C4-2B (cell line): Measurements from ENCODE around the gene XPR1.

ENCODE experiments used
- H3K27ac ChIP-seq: fragments of 450-650 bp; 2 replicates; pipeline ENCODE4 v1.5.1; 2017
- CTCF ChIP-seq: fragments of 450-650 bp; conservative IDR thresholded peaks from 2 replicates; pipeline ENCODE4 v1.5.1; 2017; ENCODE audit warnings: mild to moderate bottlenecking
- ZFX ChIP-seq: fragments of 450-650 bp; IDR thresholded peaks from 2 replicates; pipeline ENCODE4 v1.6.1; 2017

Gene XPR1

GRCh38 chr1:180594723-180595122 is 37.1 kb upstream of the XPR1 start:
- TF ChIP-seq ZFX (no peak), CTCF (no peak)
- no peak overlapping the region for H3K27ac ChIP-seq

- H3K27ac ChIP-seq: no peak overlapping the region
- no peak for TF ChIP-seq ZFX
- no peak for TF ChIP-seq CTCF
Observed at GRCh38 chr1:180595966-180596365, 35.9 kb upstream of the XPR1 start.

- H3K27ac ChIP-seq: no peak overlapping the region
- TF ChIP-seq CTCF (no peak), ZFX (no peak)
Observed at GRCh38 chr1:180597520-180597919, 34.3 kb upstream of the XPR1 start.

- TF ChIP-seq CTCF: no peak
- no peak for TF ChIP-seq ZFX
- no peak overlapping the region for H3K27ac ChIP-seq
Observed at GRCh38 chr1:180598333-180598974, 33.4 kb upstream of the XPR1 start.

GRCh38 chr1:180600343-180600742 is 31.5 kb upstream of the XPR1 start:
- TF ChIP-seq ZFX: no peak
- TF ChIP-seq CTCF: no peak
- no peak overlapping the region for H3K27ac ChIP-seq

- H3K27ac ChIP-seq: no peak overlapping the region
Observed at GRCh38 chr1:180601512-180601911, 30.3 kb upstream of the XPR1 start.

More at GRCh38 chr1:180601512-180601911, 30.3 kb upstream of the XPR1 start:
- TF ChIP-seq ZFX (no peak), CTCF (no peak)
